ENCODE results near the gene KRTAP5-10. TPM values are rescaled to one million over a fixed set of nuclear protein-coding genes. Genes with fewer than 3 reads are reported as not detected.

The KRTAP5-10 gene
- total RNA-seq, 1 experiment from 2014 or later: not detected

GRCh38 chr11:71545405-71545966, 19.9 kb upstream of the KRTAP5-10 start (continued):
- TF ChIP-seq PRDM15 (CRISPR knock-in tag; IDR thresholded peaks at IDR 0.05): no peak
- no peak for TF ChIP-seq JUN (CRISPR knock-in tag; IDR thresholded peaks at IDR 0.05)
- no peak for TF ChIP-seq FOXK1 (CRISPR knock-in tag; IDR thresholded peaks at IDR 0.05)
- no peak for TF ChIP-seq RORB (CRISPR knock-in tag; IDR thresholded peaks at IDR 0.05)
- TF ChIP-seq ERG (CRISPR knock-in tag; IDR thresholded peaks at IDR 0.05): no peak
- TF ChIP-seq ZNF281 (CRISPR knock-in tag; IDR thresholded peaks at IDR 0.05): no peak

GRCh38 chr11:71548120-71548519, 17.2 kb upstream of the KRTAP5-10 start, which contains the start of gene KRTAP5-9:
TSS of gene KRTAP5-9 (plus strand) at chr11:71548420. CDS start at chr11:71548658, 238 bp downstream.
- peaks cover 25% of the 10 kb centered on the region for H3K4me1 Mint-ChIP-seq
- DNase-seq (ENCODE audit: low spot score): no peak
- no peak within 1 kb of the TSS for H3K4me3 Mint-ChIP-seq
- ChIA-PET CTCF (interaction anchor here (1.5 to 2.4 kb wide), 2 partner anchors 15 to 32 kb away, joined by 5 to 9 read pairs; no protein-coding TSS in a partner anchor), POLR2A (no interaction called here)
- peaks cover 9% of the 10 kb centered on the region for H3K36me3 Mint-ChIP-seq
- H3K27ac Mint-ChIP-seq: no peak within 1 kb of the TSS
- H3K9me3 Mint-ChIP-seq: peaks cover 14% of the 10 kb centered on the region
- TF ChIP-seq ATF1 (CRISPR knock-in tag; IDR thresholded peaks at IDR 0.05) (no peak), ARID4B (CRISPR knock-in tag; IDR thresholded peaks at IDR 0.05; ENCODE audit: borderline replicate concordance) (no peak), FOXP4 (CRISPR knock-in tag; IDR thresholded peaks at IDR 0.05) (no peak), ZSCAN18 (CRISPR knock-in tag; IDR thresholded peaks at IDR 0.05) (no peak)
- ATAC-seq: no peak
- H3K27me3 Mint-ChIP-seq (ENCODE audit: low read depth): peaks cover 20% of the 10 kb centered on the region

Measured in WTC11 (cell line).